Ramos (cell line): ENCODE data around the gene MBL2.

Source experiments
- in situ Hi-C: fragments of 300-500 bp; cut with MboI; formaldehyde crosslinking; loops from one replicate; pipeline ENCODE4 v1.14.3; 2022; ENCODE audit warnings: low sequenced_read_pairs; ENCODE audit not compliant: unreplicated experiment

Gene MBL2

GRCh38 chr10:52742731-52743130, 29.9 kb downstream of the MBL2 start:
- in situ Hi-C loops, result no loop called here

DNA sequence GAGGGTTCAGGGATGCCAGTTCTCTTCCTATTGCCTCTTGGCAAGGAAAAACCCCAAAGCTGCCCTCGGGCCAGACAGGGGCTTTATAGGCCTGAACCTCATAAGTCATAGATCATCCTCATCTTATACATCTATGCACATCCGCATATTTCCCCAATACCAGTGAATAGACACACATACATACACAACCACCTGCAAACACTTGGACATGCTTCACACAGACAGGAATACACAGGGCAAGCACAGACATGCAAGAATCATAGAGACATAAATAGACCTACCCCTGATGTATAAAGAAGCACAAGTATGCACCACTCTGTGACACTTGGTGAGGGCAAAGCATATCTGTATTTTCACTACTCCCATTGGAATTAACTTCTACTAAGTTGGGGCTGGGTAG, 30.7 kb downstream of the MBL2 start:
- in situ Hi-C loops, result no loop called here

DNA sequence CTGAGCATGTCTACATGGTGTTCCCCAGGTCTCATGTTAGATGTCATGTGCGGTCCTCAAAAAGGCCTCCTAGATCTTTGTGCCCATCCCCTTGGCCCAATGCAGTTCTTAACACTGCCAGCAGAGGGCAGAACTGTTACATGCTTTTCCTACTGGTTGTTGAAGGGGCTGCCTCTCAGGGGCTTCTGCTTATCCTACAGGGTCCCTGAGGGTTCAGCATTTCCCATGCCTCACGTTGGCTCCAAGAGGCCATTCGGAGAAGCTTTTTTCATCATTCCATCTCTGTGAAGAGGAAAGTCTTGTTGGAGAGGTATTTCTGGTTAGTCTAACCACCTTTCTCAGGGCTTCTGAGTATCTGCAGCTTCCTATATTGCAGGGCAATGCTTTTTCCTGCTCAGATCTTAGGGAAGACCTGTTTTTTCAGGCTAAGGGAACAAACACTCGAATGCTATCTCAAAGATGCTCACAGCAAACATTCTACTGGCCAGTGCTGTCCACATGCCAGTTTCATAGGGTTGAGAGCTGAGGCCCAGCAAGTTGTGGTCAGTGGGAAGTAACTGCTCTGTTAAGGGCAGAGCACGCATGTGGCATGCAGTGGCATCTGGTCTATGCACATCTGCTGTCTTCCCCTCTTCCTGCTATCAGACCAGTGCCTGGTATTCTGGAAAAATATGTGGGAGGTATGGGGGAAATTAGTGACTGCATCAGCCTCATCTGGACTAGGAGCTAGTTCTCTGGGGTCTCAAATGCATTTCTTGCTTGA, 31.5 kb downstream of the MBL2 start:
- in situ Hi-C loops, result no loop called here

DNA sequence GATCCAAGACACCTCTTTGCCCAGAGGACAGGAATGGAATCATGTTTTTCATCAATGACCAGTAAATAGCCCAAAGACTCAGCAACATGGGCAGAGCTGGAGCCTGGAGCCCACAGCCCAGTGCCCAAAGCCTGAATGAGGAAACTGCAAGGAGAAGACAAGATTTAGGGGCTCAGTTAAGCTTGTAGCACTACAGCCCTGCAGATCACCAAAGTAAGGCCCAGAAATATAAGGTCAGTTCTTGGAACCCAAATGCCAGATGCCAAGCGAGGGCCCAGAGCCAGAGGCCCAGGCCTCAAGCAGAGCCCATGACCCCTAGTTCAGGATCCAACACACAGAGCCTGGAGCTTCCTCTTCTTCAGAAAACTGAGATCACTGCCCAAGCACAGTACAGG, 32.4 kb downstream of the MBL2 start:
- in situ Hi-C loops, result no loop called here

DNA sequence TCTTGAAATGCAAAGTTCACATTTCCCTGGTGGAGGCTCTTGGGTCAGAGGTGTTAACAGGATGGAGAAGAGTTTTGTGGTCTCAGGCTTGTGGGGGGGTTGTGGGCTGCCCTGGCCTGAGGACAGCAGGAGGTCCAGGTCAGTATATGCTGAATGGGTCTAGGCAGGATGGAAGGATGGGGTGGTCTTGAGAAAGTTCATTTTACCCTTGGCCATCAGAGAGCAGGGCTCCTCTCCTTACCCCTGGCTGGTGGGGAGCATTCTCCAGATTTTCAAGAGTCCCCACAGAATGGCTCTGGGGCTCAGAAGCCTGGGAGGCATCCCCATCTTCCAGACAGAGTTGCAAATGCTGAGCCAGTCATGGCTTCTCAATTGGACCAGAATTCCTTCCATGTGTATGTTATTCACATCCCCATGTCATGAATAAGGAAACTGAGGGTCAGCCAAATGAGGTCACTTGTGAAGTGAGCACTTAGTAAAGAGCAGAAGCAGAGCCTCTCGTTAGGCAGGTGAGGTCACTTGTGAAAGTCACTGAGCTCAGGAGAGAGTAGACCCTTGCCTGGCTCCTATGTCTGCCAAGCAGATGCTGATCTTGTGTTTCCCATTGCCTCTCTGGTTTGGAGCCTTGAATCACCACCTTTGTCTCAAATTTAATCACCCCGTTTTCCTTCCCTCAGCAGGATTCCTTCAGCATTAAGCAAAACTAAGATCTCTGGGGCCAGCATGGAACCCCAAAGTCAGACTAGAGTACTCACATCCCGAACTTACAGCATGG, 33.0 kb downstream of the MBL2 start:
- in situ Hi-C loops, result no loop called here

DNA sequence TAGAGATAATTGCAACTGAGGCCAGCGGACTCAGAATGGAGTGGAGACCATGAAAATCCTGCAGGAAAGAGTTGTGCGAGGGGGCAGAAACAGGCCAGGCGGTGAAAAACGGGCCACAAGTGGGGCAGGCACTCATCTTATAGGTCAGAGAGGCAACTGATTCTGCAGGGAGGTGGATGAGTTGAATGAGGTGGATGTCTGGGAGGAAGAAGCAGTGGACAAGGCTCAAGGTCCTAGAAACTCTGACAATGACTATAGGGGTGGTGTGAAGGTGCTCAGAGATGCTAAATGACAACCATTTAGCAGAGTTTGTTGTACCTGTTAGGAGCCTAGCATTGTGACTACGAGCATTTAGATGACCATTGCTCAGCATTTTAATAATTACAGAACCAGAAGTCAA, 33.6 kb downstream of the MBL2 start:
- in situ Hi-C loops, result no loop called here

DNA sequence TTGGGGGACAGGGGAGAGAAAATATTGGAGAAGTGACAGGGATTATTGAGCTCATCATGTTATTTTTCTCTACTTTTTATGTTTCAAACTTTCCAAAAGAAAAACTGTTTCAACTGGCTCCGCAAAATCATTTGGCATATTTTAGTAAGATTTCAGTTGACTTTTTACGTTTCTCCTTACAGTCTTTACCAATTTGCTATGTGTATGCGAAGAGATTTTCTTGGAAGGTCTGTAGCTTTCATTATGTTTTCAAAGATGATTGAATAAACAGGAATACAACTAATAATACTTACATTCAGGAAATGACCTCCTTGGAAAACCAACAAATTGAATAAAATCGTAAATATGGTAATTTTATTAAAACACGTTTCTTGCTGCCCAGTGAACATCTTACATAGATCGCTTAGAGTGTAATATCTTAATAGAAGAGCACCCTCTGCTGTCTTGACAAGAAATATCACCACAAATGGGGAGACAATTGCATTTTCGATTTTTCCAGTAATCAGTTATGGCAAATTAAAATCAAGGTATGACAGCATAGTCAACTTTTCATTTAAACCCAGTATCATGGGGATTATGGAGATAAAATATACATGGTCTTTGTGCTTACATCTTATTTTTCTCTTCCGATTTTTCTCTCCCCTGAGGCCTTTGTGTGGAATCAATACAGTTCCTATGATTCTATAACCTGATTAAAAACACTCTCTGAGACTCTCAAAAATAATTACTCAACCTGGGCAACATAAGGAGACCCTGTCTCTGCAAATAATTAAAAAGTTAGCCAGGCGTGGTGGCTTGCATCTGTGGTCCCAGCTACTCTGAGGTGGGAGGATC, 43.1 kb downstream of the MBL2 start:
- in situ Hi-C loops, result no loop called here

DNA sequence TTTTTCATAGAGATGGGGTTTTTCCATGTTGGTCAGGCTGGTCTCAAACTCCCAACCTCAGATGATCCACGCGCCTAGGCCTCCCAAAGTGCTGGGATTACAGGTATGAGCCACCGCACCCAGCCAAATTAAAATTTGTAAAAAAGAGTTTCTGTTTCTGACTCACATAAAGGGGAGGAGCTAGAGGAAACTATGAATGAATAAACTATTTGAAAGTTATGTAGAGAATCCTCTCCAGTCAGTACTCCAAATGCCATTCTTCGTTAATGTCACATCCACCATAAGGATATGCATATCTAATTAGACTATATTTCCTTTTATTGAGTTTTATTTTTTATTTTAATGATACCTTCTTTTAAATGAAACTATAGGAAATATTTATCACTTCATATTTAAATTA, 52.6 kb downstream of the MBL2 start:
- in situ Hi-C loops, result no loop called here
